RKO (cell line): Measurements from ENCODE around the gene ABTB2.

Experiments
- DNase-seq: peaks from one replicate; pipeline ENCODE4 v3.0.0-alpha.2; 2016; ENCODE audit warnings: low spot score

ABTB2 gene

GRCh38 chr11:34315394-34315793 lies 42.4 kb downstream of the ABTB2 start:
- no peak for DNase-seq

- no peak for DNase-seq
Measured at GRCh38 chr11:34314936-34315335, 42.9 kb downstream of the ABTB2 start.

- no peak for DNase-seq
Measured at GRCh38 chr11:34314176-34314575, 43.6 kb downstream of the ABTB2 start.

GRCh38 chr11:34313099-34313517 lies 44.7 kb downstream of the ABTB2 start:
- no peak for DNase-seq

GRCh38 chr11:34311126-34311525 lies 46.7 kb downstream of the ABTB2 start:
- DNase-seq: no peak

GRCh38 chr11:34309965-34310364 lies 47.8 kb downstream of the ABTB2 start:
- no peak for DNase-seq

GRCh38 chr11:34308913-34309585 lies 48.8 kb downstream of the ABTB2 start:
- DNase-seq: no peak

GRCh38 chr11:34308049-34308912 lies 49.5 kb downstream of the ABTB2 start:
- DNase-seq: no peak

GRCh38 chr11:34305780-34306179 lies 52.0 kb downstream of the ABTB2 start:
- no peak for DNase-seq

- no peak for DNase-seq
Measured at GRCh38 chr11:34305193-34305592, 52.6 kb downstream of the ABTB2 start.

GRCh38 chr11:34303028-34303570 lies 54.7 kb downstream of the ABTB2 start:
- no peak for DNase-seq

GRCh38 chr11:34302046-34302921 lies 55.5 kb downstream of the ABTB2 start:
- DNase-seq: peak; percentile 12

GRCh38 chr11:34300926-34301295 lies 56.9 kb downstream of the ABTB2 start:
- no peak for DNase-seq

GRCh38 chr11:34300026-34300925 lies 57.5 kb downstream of the ABTB2 start:
- no peak for DNase-seq

- no peak for DNase-seq
Measured at GRCh38 chr11:34299284-34299972, 58.4 kb downstream of the ABTB2 start.

GRCh38 chr11:34298871-34299270 lies 58.9 kb downstream of the ABTB2 start:
- DNase-seq: no peak

- DNase-seq: no peak
Measured at GRCh38 chr11:34296412-34296811, 61.4 kb downstream of the ABTB2 start.

- DNase-seq: no peak
Measured at GRCh38 chr11:34292546-34292945, 65.3 kb downstream of the ABTB2 start.

GRCh38 chr11:34292111-34292510 lies 65.7 kb downstream of the ABTB2 start:
- DNase-seq: no peak

GRCh38 chr11:34290926-34291325 lies 66.9 kb downstream of the ABTB2 start:
- no peak for DNase-seq

GRCh38 chr11:34288492-34288891 lies 69.3 kb downstream of the ABTB2 start:
- DNase-seq: no peak
